Ammon's horn (tissue), 1 donor: Measurements from ENCODE around the gene CREG2.

ENCODE experiments used
- DNase-seq: peaks from one replicate; pipeline ENCODE4 v3.0.0-alpha.2; 2016; ENCODE audit warnings: low spot score

CREG2 gene

GRCh38 chr2:101307503-101307902, 79.8 kb downstream of the CREG2 start:
- no peak for DNase-seq

- no peak for DNase-seq
These were observed 80.9 kb downstream of the CREG2 start for GRCh38 chr2:101306410-101306809.

GRCh38 chr2:101305492-101306078, 81.7 kb downstream of the CREG2 start:
- DNase-seq, result no peak

- DNase-seq, result no peak
These were observed 82.3 kb downstream of the CREG2 start for GRCh38 chr2:101305035-101305434.

GRCh38 chr2:101303688-101304087, 83.6 kb downstream of the CREG2 start:
- DNase-seq, result no peak

GRCh38 chr2:101302016-101302415, 85.3 kb downstream of the CREG2 start:
- DNase-seq, result no peak

- no peak for DNase-seq
These were observed 86.5 kb downstream of the CREG2 start for GRCh38 chr2:101300836-101301235.

- no peak for DNase-seq
These were observed 87.1 kb downstream of the CREG2 start for GRCh38 chr2:101300164-101300563.

- DNase-seq, result no peak
These were observed 87.7 kb downstream of the CREG2 start for GRCh38 chr2:101299604-101300003.

- no peak for DNase-seq
These were observed 89.9 kb downstream of the CREG2 start for GRCh38 chr2:101297383-101297782.

- no peak for DNase-seq
These were observed 90.9 kb downstream of the CREG2 start for GRCh38 chr2:101296371-101296770.

- DNase-seq, result no peak
These were observed 91.4 kb downstream of the CREG2 start for GRCh38 chr2:101295895-101296294.
